Ecto neural progenitor cell (in vitro differentiated cells): ENCODE measurements around the gene DMAP1.
"Not testable (repeated sequence)": the region's sequence is repeated elsewhere in the genome, so short reads cannot be mapped to it uniquely, and the experiment has no call there.

Experiments used
- DNase-seq: peaks from one replicate; pipeline ENCODE4 v3.0.0-alpha.2; 2018; ENCODE audit warnings: low spot score

The DMAP1 gene, protein sequence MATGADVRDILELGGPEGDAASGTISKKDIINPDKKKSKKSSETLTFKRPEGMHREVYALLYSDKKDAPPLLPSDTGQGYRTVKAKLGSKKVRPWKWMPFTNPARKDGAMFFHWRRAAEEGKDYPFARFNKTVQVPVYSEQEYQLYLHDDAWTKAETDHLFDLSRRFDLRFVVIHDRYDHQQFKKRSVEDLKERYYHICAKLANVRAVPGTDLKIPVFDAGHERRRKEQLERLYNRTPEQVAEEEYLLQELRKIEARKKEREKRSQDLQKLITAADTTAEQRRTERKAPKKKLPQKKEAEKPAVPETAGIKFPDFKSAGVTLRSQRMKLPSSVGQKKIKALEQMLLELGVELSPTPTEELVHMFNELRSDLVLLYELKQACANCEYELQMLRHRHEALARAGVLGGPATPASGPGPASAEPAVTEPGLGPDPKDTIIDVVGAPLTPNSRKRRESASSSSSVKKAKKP

DNA sequence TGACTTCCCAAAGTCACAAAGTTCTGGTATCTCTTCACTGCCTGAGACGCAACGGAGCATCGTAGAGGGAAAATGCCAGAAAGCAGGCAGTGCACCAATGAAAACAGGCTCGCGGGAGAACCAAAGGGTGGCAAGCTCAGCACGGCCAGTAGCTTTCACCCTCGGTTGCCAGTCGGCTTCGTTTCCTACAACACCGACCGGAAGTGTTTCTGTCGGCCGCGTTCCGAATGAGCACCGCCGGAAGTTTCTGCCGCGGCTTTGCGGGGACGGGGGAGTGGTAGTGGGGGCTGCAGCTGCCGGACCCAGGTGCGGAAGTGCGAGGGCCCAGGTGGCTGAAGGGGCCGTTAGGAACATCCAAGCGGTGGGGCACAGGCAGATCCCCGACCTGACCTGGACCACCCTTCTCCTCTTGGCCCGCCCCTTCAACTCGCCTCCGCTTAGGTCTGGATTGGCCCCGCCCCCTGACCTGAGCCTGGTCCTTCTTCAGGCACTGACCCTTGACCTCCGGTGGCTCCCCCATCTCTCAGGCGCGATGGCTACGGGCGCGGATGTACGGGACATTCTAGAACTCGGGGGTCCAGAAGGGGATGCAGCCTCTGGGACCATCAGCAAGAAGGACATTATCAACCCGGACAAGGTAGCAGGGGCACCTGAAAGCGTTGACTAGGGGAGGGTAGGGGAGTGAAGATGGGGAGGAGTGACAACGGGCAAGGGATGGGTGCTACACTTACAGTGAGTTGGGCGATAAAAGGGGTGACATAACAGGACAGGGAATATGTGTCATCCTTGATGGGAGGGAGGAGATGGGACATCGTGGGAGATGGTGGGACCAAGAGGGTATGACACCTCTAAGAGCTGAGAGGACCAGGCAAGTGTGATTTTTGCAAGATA lies at the start of gene DMAP1:
TSS of gene DMAP1 (plus strand) at position 250 of the 891 bp plus-strand sequence. CDS start at position 533, 283 bp downstream.
- DNase-seq: peak; percentile 92

GRCh38 chr1:44168520-44169098 lies 44.7 kb upstream of the DMAP1 start:
- DNase-seq: no peak

DNA sequence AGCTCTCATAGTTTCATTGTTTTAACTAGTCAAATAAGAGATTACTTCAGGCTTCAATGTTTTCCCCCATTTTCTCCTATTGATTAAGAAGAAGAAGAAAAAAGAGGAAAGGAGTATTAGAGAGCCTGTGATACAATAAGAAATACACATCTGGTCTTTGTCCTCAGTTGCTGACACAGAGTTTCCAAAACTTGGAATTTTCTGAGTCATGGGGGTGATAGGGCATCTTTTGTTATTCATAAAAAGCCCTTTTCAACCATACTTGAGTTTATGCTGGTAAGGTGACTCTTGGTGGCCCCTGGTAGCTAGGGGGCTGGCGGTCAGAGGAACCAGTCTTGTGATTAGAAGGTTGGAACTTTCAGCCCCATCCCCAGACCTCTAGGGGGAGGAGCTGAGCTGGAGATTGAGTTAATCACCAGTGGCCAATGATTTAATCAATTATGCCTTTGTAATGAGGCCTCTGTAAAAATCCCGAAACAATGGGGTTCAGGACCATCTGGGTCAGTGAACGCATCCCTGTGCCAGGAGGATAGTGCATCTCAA lies 42.9 kb upstream of the DMAP1 start:
- DNase-seq: no peak

DNA sequence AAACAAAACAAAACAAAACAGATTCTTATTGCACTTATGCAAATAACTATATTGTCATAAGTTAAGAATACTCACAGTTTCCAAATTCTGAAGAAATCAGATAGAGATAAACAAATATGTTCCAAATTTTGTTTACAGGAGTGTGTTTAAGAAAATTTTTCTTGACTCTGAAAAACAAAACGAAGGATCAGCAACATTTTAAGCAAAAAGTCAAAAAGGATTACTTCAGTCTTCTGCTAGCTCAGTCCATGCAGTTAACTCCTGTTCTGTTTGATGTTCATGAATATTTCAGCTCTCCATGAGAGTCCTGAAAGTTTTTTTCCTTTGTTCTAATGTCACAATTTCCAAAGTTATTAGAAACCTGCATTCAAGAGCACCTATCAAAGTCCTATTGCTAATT lies 38.6 kb upstream of the DMAP1 start:
- DNase-seq: no peak

- DNase-seq: no peak
Measured at GRCh38 chr1:44200336-44200735, 12.9 kb upstream of the DMAP1 start.

DNA sequence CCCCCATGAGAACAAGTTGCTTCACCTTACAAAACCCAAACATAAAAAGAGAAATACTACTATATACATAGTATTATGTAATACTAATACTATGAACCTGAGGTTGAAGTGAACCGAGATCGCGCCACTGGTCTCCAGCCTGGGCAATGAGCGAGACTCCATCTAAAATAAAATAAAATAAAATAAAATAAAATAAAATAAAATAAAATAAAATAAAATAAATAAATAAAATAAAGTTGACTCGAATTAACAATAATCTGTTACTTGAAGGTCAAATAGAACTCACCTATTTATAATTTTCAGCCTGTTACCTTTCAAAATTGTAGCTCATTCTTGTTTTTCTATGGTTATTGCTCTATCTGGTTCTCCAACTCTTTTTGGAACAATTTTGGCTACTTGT lies 6.7 kb upstream of the DMAP1 start:
- DNase-seq: not testable (repeated sequence)

GRCh38 chr1:44208226-44208625 lies 5.0 kb upstream of the DMAP1 start:
- no peak for DNase-seq

GRCh38 chr1:44210595-44210994 lies 2.7 kb upstream of the DMAP1 start:
- DNase-seq: no peak

GRCh38 chr1:44212355-44213221 lies 683 bp upstream of the DMAP1 start:
- DNase-seq: no peak

DNA sequence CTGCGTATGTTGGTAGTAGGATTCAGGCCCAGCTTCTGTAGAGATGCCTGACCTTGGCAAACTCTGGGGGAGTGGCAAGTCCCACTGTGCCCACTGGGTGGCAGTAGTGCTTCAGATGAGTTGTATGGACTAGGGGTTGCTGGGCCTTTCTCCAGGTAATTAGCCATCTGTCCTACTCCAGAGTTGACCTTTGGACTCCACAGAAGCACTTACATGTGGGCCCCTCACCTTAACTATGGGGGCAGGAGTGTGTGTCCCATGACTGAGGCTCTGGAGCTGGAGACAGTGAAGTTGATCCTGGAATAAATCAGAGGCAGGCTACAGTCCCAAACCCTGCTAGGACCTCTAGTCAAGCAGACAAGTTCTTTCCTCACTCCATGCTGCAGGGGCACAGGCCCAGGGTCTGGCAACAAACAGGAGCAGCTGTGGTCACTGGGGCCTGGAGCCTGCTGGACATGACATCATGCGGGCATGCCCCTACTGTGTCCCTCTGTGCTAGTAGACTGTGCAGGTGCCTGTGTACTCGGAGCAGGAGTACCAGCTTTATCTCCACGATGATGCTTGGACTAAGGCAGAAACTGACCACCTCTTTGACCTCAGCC lies 4.6 kb downstream of the DMAP1 start:
- DNase-seq: peak; percentile 81

GRCh38 chr1:44218503-44219300 lies 5.4 kb downstream of the DMAP1 start:
- DNase-seq: no peak

DNA sequence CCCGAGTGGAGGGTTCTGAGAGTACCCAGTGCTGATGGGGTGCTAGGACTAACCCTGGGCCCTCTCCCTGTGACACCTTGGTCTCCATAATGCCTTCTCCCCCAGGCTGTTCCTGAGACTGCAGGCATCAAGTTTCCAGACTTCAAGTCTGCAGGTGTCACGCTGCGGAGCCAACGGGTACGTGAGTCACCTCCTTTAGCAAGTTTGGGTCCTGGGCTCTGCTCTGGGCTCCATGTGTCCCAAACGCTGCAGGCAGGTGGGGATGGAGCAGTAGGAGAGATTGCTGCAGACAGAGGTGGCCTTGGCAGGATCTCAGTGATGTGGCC lies 6.0 kb downstream of the DMAP1 start:
- no peak for DNase-seq

DNA sequence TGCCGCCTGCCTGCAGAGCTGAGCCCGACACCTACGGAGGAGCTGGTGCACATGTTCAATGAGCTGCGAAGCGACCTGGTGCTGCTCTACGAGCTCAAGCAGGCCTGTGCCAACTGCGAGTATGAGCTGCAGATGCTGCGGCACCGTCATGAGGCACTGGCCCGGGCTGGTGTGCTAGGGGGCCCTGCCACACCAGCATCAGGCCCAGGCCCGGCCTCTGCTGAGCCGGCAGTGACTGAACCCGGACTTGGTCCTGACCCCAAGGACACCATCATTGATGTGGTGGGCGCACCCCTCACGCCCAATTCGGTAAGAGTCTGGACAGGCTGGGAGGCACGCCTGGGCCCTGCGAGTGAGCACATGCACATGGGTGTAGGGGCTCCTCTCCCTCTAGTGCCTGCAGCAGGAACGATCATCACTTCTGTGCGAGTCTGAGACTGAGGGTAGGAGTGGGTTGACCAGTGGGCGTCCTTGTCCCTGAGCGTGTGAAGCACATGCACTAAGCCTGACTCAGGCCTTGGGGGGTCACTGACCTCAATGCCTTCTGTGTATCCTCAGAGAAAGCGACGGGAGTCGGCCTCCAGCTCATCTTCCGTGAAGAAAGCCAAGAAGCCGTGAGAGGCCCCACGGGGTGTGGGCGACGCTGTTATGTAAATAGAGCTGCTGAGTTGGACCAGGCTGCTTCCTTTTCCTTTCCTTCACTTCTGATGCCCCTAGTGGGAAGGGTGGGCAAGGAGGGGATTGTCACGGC lies 6.9 kb downstream of the DMAP1 start:
- no peak for DNase-seq

DNA sequence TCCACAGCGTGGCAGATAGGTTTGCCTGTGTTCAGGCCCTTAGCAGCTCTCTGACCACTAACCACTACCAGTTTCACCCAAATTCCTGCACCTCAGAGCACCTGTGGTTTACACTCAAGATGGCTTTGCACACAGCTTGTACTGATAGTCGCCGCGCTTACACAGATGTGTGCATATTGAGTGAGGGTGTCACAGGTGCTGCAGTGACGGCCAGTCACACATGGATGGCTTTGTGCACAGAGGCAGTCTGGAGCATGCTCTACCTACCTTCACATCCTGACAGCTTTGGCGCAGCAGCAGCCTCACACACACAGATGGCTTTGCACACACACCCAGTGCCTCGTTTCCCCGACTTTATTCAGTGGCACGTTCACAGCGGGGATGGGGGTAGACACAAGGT lies 7.5 kb downstream of the DMAP1 start:
- DNase-seq: no peak

DNA sequence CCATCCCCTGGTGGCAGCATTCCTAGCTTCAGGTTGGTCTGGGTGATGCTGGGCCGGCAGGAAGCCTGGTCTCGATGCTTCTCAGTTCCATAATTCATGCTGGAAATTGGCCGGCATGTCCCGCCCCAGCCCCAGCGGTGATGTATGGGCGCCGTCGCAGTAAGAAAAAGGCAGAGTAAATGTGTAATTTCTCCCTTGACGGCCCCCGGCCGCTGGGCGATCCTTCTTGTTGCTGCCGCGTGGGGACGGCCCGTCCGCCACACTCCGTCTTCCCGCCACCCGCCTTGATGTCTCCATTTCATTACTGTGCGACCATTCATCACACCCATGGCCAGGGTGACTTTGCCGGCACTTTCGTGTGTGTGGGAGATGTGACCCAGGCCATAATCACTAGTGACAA lies 8.5 kb downstream of the DMAP1 start:
- no peak for DNase-seq

GRCh38 chr1:44222397-44223186 lies 9.3 kb downstream of the DMAP1 start:
- no peak for DNase-seq

DNA sequence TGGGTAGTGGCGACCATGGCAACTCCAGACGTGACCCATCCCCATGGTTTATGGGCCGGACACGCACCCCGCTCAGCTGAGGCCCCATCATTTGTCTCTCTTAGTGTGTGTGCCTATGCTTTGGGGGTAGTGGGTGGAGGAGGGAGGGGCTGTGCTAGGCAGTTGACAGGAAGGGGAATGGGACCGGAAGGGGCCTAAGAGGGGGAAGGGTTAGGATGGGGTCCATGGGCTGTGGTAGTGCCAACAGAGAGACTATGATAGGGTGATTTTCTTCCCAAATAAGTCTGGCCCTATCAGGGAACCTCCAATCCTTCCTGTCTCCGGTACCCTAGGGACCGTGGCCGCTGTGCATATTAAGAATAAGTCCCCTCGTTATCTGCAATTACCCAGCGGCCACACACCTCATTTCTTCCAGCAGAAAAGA lies 9.9 kb downstream of the DMAP1 start:
- no peak for DNase-seq

DNA sequence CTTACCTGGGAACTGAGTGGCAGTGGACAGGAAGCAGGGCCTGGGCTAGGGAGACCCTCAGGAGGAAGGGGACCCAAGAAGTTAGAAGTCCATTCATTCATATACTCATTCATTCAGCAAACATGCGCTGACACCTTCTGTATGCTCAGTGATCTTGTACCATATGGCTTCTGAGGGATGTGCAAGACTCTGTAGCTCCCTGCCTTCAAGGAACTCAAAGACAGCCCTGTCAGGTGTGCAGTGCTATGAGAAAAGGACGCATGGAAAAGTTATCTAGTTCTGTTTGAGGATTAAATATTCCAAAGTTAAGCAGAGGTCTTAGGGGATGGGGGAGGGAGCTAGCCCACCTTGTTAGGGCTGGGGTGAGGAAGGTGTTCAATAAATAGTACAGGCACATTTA lies 12.5 kb downstream of the DMAP1 start:
- DNase-seq: no peak

DNA sequence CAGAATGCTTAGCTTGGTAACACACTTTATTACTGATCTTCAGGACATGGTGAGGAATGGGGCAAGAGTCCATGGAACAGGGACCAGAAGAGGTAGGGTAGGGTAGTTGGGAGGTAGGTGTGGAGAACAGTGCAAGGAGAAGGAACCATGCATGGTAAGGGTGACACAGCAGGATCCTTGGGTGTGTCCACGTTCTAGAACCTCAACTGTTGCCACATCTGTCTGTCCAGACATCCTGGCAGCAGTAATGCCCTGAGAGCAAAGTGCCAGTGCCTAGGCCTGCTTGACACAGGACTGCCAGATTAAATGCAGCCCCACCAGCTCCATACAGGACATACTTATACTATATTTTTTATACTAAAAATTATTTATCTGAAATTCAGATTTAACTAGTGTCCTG lies 13.9 kb downstream of the DMAP1 start:
- DNase-seq: no peak
